WTC11 (cell line): ENCODE results near the gene MACROD2. TPM values are rescaled to one million over a fixed set of nuclear protein-coding genes. Genes with fewer than 3 reads are reported as not detected.

Experiments
- ATAC-seq: fragments of 200-7000 bp; cut with Tn5 transposase; 2 replicates; pipeline ENCODE4 v1.10.0; 2021; ENCODE audit warnings: mild to moderate bottlenecking, moderate library complexity
- CTCF ChIA-PET: fragments of 300-600 bp; sonication (Branson Sonifier 250); formaldehyde crosslinking; loops from one replicate; lab custom pipeline; 2021; ENCODE audit warnings: antibody characterized with exemption; lab: Charles Lee
- POLR2A ChIA-PET: fragments of 350-600 bp; sonication (Branson Sonifier 250); formaldehyde crosslinking; loops from one replicate; lab custom pipeline; 2021; ENCODE audit warnings: antibody characterized with exemption; lab: Charles Lee
- DNase-seq: peaks from one replicate; pipeline ENCODE4 v3.0.0; 2021; ENCODE audit warnings: low spot score
- H3K27ac Mint-ChIP-seq: 2 replicates; pipeline ENCODE4 v1.8.0; 2021; ENCODE audit warnings: mixed read lengths
- H3K27me3 Mint-ChIP-seq: 2 replicates; pipeline ENCODE4 v1.8.0; 2021; ENCODE audit warnings: low read depth, mild to moderate bottlenecking, moderate library complexity, mixed read lengths
- H3K36me3 Mint-ChIP-seq: 2 replicates; pipeline ENCODE4 v1.8.0; 2021; ENCODE audit warnings: mixed read lengths
- H3K4me1 Mint-ChIP-seq: 2 replicates; pipeline ENCODE4 v1.8.0; 2022; ENCODE audit warnings: mixed read lengths
- H3K4me3 Mint-ChIP-seq: 2 replicates; pipeline ENCODE4 v1.8.0; 2021; ENCODE audit warnings: mild to moderate bottlenecking, moderate library complexity, mixed read lengths
- H3K9me3 Mint-ChIP-seq: 2 replicates; pipeline ENCODE4 v1.8.0; 2021; ENCODE audit warnings: mixed read lengths
- E2F1 ChIP-seq: sonication (generic); formaldehyde crosslinking; IDR thresholded peaks from 2 replicates; pipeline ENCODE4 v1.8.0; 2022; ENCODE audit warnings: mild to moderate bottlenecking, missing genetic modification reagents
- EMX1 ChIP-seq: fragments of 250-450 bp; sonication (Bioruptor Pico); IDR thresholded peaks from 2 replicates; pipeline ENCODE4 v1.8.0; 2021; ENCODE audit warnings: mild to moderate bottlenecking
- FOXP1 ChIP-seq: sonication (generic); formaldehyde crosslinking; IDR thresholded peaks from 2 replicates; pipeline ENCODE4 v1.8.0; 2022; ENCODE audit warnings: missing genetic modification reagents, mild to moderate bottlenecking, moderate library complexity, borderline replicate concordance
- FOXP4 ChIP-seq: sonication (generic); formaldehyde crosslinking; IDR thresholded peaks from 2 replicates; pipeline ENCODE4 v1.8.0; 2022; ENCODE audit warnings: mild to moderate bottlenecking, missing genetic modification reagents
- GTF2I ChIP-seq: fragments of 250-450 bp; sonication (Bioruptor Pico); conservative IDR thresholded peaks from 2 replicates; pipeline ENCODE4 v1.4.0; 2021; ENCODE audit warnings: mild to moderate bottlenecking
- HMGA2 ChIP-seq: fragments of 250-450 bp; sonication (Bioruptor Pico); IDR thresholded peaks from 2 replicates; pipeline ENCODE4 v1.4.0; 2021; ENCODE audit warnings: mild to moderate bottlenecking, moderate library complexity
- HMGXB4 ChIP-seq: sonication (generic); formaldehyde crosslinking; IDR thresholded peaks from 2 replicates; pipeline ENCODE4 v1.8.1; 2023; ENCODE audit warnings: mild to moderate bottlenecking, moderate library complexity, missing genetic modification reagents
- KAT7 ChIP-seq: sonication (generic); formaldehyde crosslinking; IDR thresholded peaks from 2 replicates; pipeline ENCODE4 v1.8.1; 2023; ENCODE audit warnings: missing genetic modification reagents, mild to moderate bottlenecking, borderline replicate concordance
- NFATC4 ChIP-seq: fragments of 250-450 bp; sonication (Bioruptor Pico); IDR thresholded peaks from 2 replicates; pipeline ENCODE4 v1.9.0; 2021; ENCODE audit warnings: mild to moderate bottlenecking
- NR1H2 ChIP-seq: sonication (generic); formaldehyde crosslinking; IDR thresholded peaks from 2 replicates; pipeline ENCODE4 v1.9.0; 2021; ENCODE audit warnings: mild to moderate bottlenecking, moderate library complexity, missing genetic modification reagents
- PRRX2 ChIP-seq: fragments of 250-450 bp; sonication (Bioruptor Pico); IDR thresholded peaks from 2 replicates; pipeline ENCODE4 v1.8.0; 2021; ENCODE audit warnings: mild to moderate bottlenecking
- RELA ChIP-seq: sonication (generic); formaldehyde crosslinking; IDR thresholded peaks from 2 replicates; pipeline ENCODE4 v1.8.1; 2022; ENCODE audit warnings: missing genetic modification reagents, mild to moderate bottlenecking, borderline replicate concordance
- TP53 ChIP-seq: sonication (generic); formaldehyde crosslinking; IDR thresholded peaks from 2 replicates; pipeline ENCODE4 v1.8.1; 2023; ENCODE audit warnings: mild to moderate bottlenecking, missing genetic modification reagents
- ZNF121 ChIP-seq: sonication (generic); formaldehyde crosslinking; IDR thresholded peaks from 2 replicates; pipeline ENCODE4 v1.8.0; 2023; ENCODE audit warnings: missing genetic modification reagents
- ZNF263 ChIP-seq: sonication (generic); formaldehyde crosslinking; IDR thresholded peaks from 2 replicates; pipeline ENCODE4 v1.8.1; 2022; ENCODE audit warnings: low read depth, mild to moderate bottlenecking, moderate library complexity, missing genetic modification reagents
- ZNF317 ChIP-seq: sonication (generic); formaldehyde crosslinking; IDR thresholded peaks from 2 replicates; pipeline ENCODE4 v1.8.1; 2023; ENCODE audit warnings: low read depth, mild to moderate bottlenecking, moderate library complexity, missing genetic modification reagents, borderline replicate concordance
- ZNF425 ChIP-seq: fragments of 250-450 bp; sonication (Bioruptor Pico); conservative IDR thresholded peaks from 2 replicates; pipeline ENCODE4 v1.9.0; 2021; ENCODE audit warnings: mild to moderate bottlenecking
- ZNF512 ChIP-seq: sonication (generic); formaldehyde crosslinking; IDR thresholded peaks from 2 replicates; pipeline ENCODE4 v1.8.1; 2022; ENCODE audit warnings: missing genetic modification reagents, borderline replicate concordance
- ZSCAN18 ChIP-seq: fragments of 250-450 bp; sonication (Bioruptor Pico); IDR thresholded peaks from 2 replicates; pipeline ENCODE4 v2.1.2; 2022; ENCODE audit warnings: mild to moderate bottlenecking, moderate library complexity
- total RNA-seq: library from RNA; stranded (reverse); gene quantifications from 3 replicates; pipeline ENCODE4 v1.2.3, GENCODE V29; 2021

Gene MACROD2
- total RNA-seq, 1 experiment from 2014 or later = 4.1 TPM

- Mint-ChIP-seq H3K27ac (no peak overlapping the region), H3K4me1 (no peaks in the 10 kb centered on the region), H3K4me3 (no peak overlapping the region), H3K9me3 (no peaks in the 10 kb centered on the region), H3K36me3 (no peaks in the 10 kb centered on the region), H3K27me3 (no peaks in the 10 kb centered on the region)
- DNase-seq = no peak
- TF ChIP-seq HMGA2 (CRISPR knock-in tag) (peak; percentile 96), ZNF263 (CRISPR knock-in tag) (no peak)
- ATAC-seq = no peak
- CTCF ChIA-PET = interaction anchor here (1.3 kb wide), 1 partner anchor 361 kb away, joined by 3 read pairs; the partner anchor contains the start of gene FLRT3
- POLR2A ChIA-PET = no interaction called here
These were observed 703.5 kb downstream of the MACROD2 start for GRCh38 chr20:14698605-14699373.

- H3K36me3 Mint-ChIP-seq = no peaks in the 10 kb centered on the region
- H3K4me1 Mint-ChIP-seq = no peaks in the 10 kb centered on the region; the same call in 1 of the 2 replicates
- ChIA-PET POLR2A (no interaction called here), CTCF (no interaction called here)
- H3K27me3 Mint-ChIP-seq = no peaks in the 10 kb centered on the region
- H3K4me3 Mint-ChIP-seq = no peak overlapping the region
- no peaks in the 10 kb centered on the region; the same call in 1 of the 2 replicates for H3K9me3 Mint-ChIP-seq
- no peak overlapping the region for H3K27ac Mint-ChIP-seq
- TF ChIP-seq ZSCAN18 (CRISPR knock-in tag) = no peak
- no peak for TF ChIP-seq GTF2I (CRISPR knock-in tag)
- no peak for TF ChIP-seq ZNF317 (CRISPR knock-in tag)
- no peak for TF ChIP-seq ZNF121 (CRISPR knock-in tag)
- no peak for TF ChIP-seq KAT7 (CRISPR knock-in tag)
- TF ChIP-seq PRRX2 = no peak
- no peak for TF ChIP-seq FOXP1 (CRISPR knock-in tag)
- no peak for TF ChIP-seq NR1H2 (CRISPR knock-in tag)
- TF ChIP-seq E2F1 (CRISPR knock-in tag) = no peak
- TF ChIP-seq NFATC4 (CRISPR knock-in tag) = no peak
- TF ChIP-seq ZNF512 (CRISPR knock-in tag) = no peak
- no peak for TF ChIP-seq ZNF263 (CRISPR knock-in tag)
- no peak for TF ChIP-seq TP53 (CRISPR knock-in tag)
- no peak for TF ChIP-seq EMX1 (CRISPR knock-in tag)
- no peak for TF ChIP-seq RELA (CRISPR knock-in tag)
- TF ChIP-seq HMGXB4 (CRISPR knock-in tag) = no peak
- TF ChIP-seq FOXP4 (CRISPR knock-in tag) = no peak
- TF ChIP-seq ZNF425 = no peak
- ATAC-seq (no peak), DNase-seq (no peak)
These were observed 705.3 kb downstream of the MACROD2 start for GRCh38 chr20:14700639-14700960.
